Measurements from ENCODE around the gene SWSAP1.
A peak's percentile ranks its signal among the peaks of the same experiment; 100 is the strongest.
"Not testable (repeated sequence)": the region's sequence is repeated elsewhere in the genome, so short reads cannot be mapped to it uniquely, and the experiment has no call there.

Gene SWSAP1, protein sequence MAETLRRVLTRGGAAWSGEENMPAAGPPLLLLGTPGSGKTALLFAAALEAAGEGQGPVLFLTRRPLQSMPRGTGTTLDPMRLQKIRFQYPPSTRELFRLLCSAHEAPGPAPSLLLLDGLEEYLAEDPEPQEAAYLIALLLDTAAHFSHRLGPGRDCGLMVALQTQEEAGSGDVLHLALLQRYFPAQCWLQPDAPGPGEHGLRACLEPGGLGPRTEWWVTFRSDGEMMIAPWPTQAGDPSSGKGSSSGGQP

DNA sequence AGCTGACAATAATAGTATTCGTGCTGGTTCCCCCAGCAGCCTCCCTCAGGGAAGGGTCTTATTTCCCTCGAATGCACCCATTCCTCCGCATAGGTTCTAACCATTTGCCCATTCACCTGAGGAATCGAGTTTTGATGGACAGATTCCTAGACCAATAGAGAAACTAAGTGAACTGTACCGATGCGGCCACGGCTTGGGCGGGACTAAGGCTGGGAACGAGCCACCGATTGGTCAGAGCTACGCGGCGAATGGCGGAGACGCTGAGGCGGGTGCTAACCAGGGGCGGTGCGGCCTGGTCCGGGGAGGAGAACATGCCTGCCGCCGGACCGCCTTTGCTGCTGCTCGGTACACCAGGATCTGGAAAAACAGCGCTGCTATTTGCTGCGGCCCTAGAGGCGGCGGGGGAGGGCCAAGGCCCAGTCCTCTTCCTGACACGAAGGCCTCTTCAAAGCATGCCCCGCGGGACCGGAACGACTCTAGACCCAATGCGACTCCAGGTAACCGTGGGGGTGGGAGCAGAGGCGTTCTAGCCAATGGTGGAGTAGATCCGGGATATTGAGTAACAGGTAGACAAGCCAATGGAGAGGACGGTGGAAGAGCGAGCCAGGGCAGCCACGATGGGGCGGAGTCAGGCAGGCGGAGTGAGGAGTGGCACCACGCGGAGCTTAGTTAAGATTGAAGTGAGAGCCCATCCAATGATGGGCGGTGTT, at the start of gene SWSAP1:
Gene SWSAP1, plus strand, starts transcription at position 234 of the 710 bp plus-strand sequence. Its CDS starts 15 bp downstream, at position 249.
- TF ChIP-seq, protein P1, sequence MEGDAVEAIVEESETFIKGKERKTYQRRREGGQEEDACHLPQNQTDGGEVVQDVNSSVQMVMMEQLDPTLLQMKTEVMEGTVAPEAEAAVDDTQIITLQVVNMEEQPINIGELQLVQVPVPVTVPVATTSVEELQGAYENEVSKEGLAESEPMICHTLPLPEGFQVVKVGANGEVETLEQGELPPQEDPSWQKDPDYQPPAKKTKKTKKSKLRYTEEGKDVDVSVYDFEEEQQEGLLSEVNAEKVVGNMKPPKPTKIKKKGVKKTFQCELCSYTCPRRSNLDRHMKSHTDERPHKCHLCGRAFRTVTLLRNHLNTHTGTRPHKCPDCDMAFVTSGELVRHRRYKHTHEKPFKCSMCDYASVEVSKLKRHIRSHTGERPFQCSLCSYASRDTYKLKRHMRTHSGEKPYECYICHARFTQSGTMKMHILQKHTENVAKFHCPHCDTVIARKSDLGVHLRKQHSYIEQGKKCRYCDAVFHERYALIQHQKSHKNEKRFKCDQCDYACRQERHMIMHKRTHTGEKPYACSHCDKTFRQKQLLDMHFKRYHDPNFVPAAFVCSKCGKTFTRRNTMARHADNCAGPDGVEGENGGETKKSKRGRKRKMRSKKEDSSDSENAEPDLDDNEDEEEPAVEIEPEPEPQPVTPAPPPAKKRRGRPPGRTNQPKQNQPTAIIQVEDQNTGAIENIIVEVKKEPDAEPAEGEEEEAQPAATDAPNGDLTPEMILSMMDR (IDR thresholded peaks at IDR 0.05) = no peak
- peak within 1 kb of the TSS; percentile 90 to 99 for H3K27ac ChIP-seq
- H3K4me3 ChIP-seq = peak within 1 kb of the TSS; percentile 95
- DNase-seq (ENCODE audit: low spot score) = peak; percentile 100

DNA sequence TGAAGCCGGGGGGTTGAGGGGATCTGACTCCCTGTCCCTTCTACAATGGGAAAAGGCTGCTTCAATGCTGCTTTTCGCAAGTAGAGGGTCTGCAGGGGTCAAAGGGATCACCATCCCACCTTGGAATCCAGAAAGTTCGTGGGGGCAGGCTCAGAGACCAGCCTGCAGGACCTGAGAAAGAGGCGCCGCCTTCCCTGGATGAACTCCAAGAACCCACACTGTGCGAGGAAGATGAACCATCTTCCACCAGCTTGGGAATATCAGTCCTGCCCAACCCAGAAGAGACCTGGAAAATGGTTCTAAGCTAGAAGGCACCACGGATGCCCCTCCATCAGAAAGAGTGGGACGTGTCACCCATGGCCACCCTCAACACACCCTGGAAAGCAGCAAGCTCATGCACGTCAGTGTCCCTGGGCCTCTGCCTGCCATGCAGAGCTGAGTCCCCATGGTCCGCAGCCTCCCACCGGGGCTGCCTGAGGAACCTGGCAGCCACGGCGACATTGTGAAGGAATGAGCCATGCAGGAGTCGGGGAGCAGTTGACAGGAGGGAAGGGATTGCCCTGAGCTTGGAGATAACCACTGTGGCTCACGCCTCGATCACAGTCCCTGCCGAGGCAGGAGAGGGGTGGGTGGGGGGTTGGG, 49.6 kb upstream of the SWSAP1 start:
- DNase-seq (ENCODE audit: low spot score) = no peak
- TF ChIP-seq, protein P1 (IDR thresholded peaks at IDR 0.05) = no peak
- H3K27ac ChIP-seq = peak overlapping the region; percentile 63 to 76
- no peak overlapping the region for H3K4me3 ChIP-seq

DNA sequence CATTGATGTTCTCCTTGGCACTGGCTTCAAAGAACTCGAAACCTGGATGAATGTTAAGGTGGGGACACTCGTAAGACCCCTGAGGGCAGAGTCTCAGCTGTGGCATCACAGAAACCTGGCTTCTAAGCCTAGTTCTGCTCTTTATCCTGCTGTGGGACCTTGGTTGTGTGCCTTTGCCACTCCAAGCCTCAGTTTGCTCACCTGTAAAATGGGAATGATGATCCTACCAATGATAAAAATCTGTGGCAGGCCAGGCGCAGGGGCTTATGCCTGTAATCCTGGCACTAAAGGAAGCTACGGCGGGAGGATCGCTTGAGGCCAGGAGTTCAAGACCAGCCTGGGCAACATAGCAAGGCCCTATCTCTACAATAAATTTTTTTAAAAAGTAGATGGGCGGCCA, 48.9 kb upstream of the SWSAP1 start:
- TF ChIP-seq, protein P1 (IDR thresholded peaks at IDR 0.05) = no peak
- H3K4me3 ChIP-seq = no peak overlapping the region
- H3K27ac ChIP-seq = peak overlapping the region in 1 of 2 donors; percentile 76
- DNase-seq (ENCODE audit: low spot score) = no peak

DNA sequence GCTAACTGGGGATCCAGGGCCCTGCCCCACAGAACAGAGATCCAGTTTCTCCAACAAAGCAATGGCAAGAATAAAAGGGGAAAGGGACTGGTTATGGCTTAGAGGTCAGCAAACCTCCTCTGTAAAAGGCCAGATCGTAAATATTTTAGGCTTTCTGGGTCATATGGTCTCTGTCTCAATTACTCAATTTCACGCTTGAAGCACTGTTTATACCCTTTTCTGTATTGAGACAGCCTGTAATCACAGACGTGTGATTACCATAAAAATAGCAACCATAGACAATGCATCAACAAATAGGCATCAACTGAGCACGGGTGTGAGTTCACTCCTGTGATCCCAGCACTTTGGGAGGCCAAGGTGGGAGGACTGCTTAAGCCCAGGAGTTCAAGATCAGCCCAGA, 44.3 kb upstream of the SWSAP1 start:
- Histone ChIP-seq H3K27ac (no peak overlapping the region), H3K4me3 (no peak overlapping the region)
- TF ChIP-seq, protein P1 (IDR thresholded peaks at IDR 0.05) = no peak
- DNase-seq (ENCODE audit: low spot score) = no peak

DNA sequence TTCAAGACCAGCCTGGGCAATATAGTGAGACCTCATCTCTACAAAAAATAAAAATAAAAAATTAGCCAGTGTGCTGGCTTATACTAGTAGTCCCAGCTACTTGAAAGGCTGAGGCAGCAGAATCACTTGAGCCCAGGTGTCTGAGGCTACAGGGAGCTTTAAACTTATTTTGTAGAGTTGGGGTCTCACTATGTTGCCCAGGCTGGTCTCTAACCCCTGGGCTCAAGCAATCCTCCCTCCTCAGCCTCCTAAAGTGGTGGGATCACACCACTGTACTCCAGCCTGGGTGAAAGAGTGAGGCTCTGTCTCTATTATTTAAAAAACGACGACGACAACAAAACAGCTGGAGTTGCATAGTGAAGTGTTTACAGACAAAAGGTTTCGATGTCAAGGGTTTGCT, 43.0 kb upstream of the SWSAP1 start:
- DNase-seq (ENCODE audit: low spot score) = no peak
- TF ChIP-seq, protein P1 (IDR thresholded peaks at IDR 0.05) = no peak
- Histone ChIP-seq H3K4me3 (no peak overlapping the region), H3K27ac (no peak overlapping the region)

DNA sequence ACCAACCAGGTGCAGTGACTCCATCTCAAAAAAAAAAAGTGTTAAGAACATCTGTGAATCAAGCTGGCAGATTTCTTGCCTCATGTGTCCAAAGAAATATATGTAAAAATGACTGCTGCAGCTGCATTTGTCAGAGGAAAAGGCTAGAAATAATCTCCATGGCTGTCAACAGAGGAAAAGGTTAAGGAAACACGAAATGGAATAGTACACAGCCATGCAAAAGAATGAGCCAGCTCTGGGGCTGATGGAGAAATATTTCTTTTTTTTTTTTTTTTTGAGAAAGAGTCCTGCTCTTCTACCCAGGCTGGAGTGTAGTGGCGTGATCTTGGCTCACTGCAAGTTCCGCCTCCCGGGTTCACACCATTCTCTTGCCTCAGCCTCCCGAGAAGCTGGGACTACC, 41.6 kb upstream of the SWSAP1 start:
- DNase-seq (ENCODE audit: low spot score) = no peak
- Histone ChIP-seq H3K27ac (no peak overlapping the region), H3K4me3 (no peak overlapping the region)
- TF ChIP-seq, protein P1 (IDR thresholded peaks at IDR 0.05) = no peak

DNA sequence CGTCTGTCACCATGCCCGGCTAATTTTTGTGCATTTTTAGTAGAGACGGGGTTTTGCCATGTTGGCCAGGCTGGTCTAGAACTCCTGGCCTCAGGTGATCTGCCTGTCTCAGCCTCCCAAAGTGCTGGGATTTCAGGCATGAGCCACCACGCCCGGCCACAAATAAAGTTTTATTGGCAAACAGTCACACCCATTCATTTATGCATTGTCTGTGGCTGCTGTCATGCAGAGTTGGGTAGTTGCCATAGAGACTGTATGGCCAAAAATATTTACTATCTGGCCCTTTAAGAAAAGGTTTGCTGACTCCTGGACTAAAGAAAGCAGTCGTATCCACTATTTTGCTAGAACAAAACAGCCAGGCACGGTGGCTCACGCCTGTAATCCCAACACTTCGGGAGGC, 40.6 kb upstream of the SWSAP1 start:
- not testable (repeated sequence) for DNase-seq (ENCODE audit: low spot score); H3K4me3 ChIP-seq; H3K27ac ChIP-seq

Data from coronary artery (tissue), 2 donors.